Diencephalon (tissue), 1 donor: ENCODE results near the gene TBX6. TPM values are rescaled to one million over a fixed set of nuclear protein-coding genes. Genes with fewer than 3 reads are reported as not detected.

Experiments used
- total RNA-seq: library from RNA; depleted of rRNA; stranded (reverse); fragments of >200 nt; gene quantifications from one replicate; pipeline ENCODE4 v1.2.3, GENCODE V29; 2014

TBX6 gene
- total RNA-seq = 0.23 TPM

GRCh38 chr16:30091474-30092372 is at the start of gene TBX6:
Gene TBX6, minus strand, starts transcription at chr16:30091924. Its CDS starts 731 bp downstream, at chr16:30091193.

GRCh38 chr16:30113031-30113710 is 21.4 kb upstream of the TBX6 start, which contains the start of gene GDPD3:
Gene GDPD3, minus strand, starts transcription at chr16:30113537. Its CDS starts 59 bp downstream, at chr16:30113478.

GRCh38 chr16:30096105-30096861 is 4.6 kb upstream of the TBX6 start, which contains the start of gene YPEL3:
Gene YPEL3, minus strand, starts transcription at chr16:30096213. Its CDS starts 731 bp downstream, at chr16:30095482.

GRCh38 chr16:30075503-30076275 is 16.0 kb downstream of the TBX6 start, which contains the start of gene PPP4C:
Gene PPP4C, plus strand, starts transcription at chr16:30075994. Its CDS starts 384 bp downstream, at chr16:30076378.

GRCh38 chr16:30065102-30065942 is 26.4 kb downstream of the TBX6 start, which contains the start of gene ALDOA:
Gene ALDOA, plus strand, starts transcription at chr16:30065760. Its CDS starts 1,138 bp downstream, at chr16:30066898.

Other genes starting within 250 kb of the TBX6 start
- gene CDIPT, start 228.7 kb downstream of the TBX6 start, total RNA-seq = 61.1 TPM
- gene SEZ6L2, start 192.4 kb downstream of the TBX6 start, total RNA-seq = 88.1 TPM
- 14.8 TPM for gene ASPHD1, start 191.4 kb downstream of the TBX6 start, total RNA-seq
- gene KCTD13, start 165.7 kb downstream of the TBX6 start, total RNA-seq = 21.5 TPM
- gene TMEM219, start 129.8 kb downstream of the TBX6 start, total RNA-seq = 35.1 TPM
- 71.3 TPM for gene TAOK2, start 118.1 kb downstream of the TBX6 start, total RNA-seq
- 12.0 TPM for gene HIRIP3, start 96.3 kb downstream of the TBX6 start, total RNA-seq
- gene INO80E, start 95.7 kb downstream of the TBX6 start, total RNA-seq = 27.7 TPM
- 12.5 TPM for gene DOC2A, start 80.9 kb downstream of the TBX6 start, total RNA-seq
- gene C16orf92, start 68.7 kb downstream of the TBX6 start, total RNA-seq = not detected
- gene TLCD3B, start 60.7 kb downstream of the TBX6 start, total RNA-seq = 24.7 TPM
- gene ALDOA, start 26.2 kb downstream of the TBX6 start, total RNA-seq = 186 TPM
- 84.9 TPM for gene PPP4C, start 15.9 kb downstream of the TBX6 start, total RNA-seq
- gene YPEL3, start 4.3 kb upstream of the TBX6 start, total RNA-seq = 21.2 TPM
- gene GDPD3, start 21.6 kb upstream of the TBX6 start, total RNA-seq = 0.46 TPM
- gene MAPK3, start 31.3 kb upstream of the TBX6 start, total RNA-seq = 28.6 TPM
- 20.1 TPM for gene CORO1A, start 91.7 kb upstream of the TBX6 start, total RNA-seq
- gene BOLA2B, start 101.7 kb upstream of the TBX6 start, total RNA-seq = 5.3 TPM
- gene SLX1A, start 102.0 kb upstream of the TBX6 start, total RNA-seq = 10.8 TPM
- 1.6 TPM for gene SULT1A3, start 107.3 kb upstream of the TBX6 start, total RNA-seq
- gene NPIPB13, start 156.6 kb upstream of the TBX6 start, total RNA-seq = 2.5 TPM